H1 (cell line): ENCODE data around the gene PSMB5. TPM values are rescaled to one million over a fixed set of nuclear protein-coding genes. Genes with fewer than 3 reads are reported as not detected.

Experiments
- CTCF ChIA-PET: fragments of 300-600 bp; sonication (Branson Sonifier 250); formaldehyde crosslinking; loops from one replicate; lab custom pipeline; 2021; ENCODE audit not compliant: partially characterized antibody; lab: Charles Lee
- POLR2A ChIA-PET: fragments of 300-600 bp; sonication (Branson Sonifier 250); formaldehyde crosslinking; loops from one replicate; lab custom pipeline; 2021; ENCODE audit warnings: inconsistent platforms; ENCODE audit not compliant: partially characterized antibody; lab: Charles Lee
- DNase-seq, 2 experiments: peaks; one replicate each; pipeline versions ENCODE4 v3.0.0 to v3.0.0-alpha.2; 2010 to 2022; ENCODE audit warnings: low spot score in 2 of 2, low read depth in 1 of 2, mixed read lengths in 1 of 2
- FAIRE-seq: peaks from 2 replicates; lab custom pipeline; 2011; peaks lifted over from hg19 to GRCh38; lab: Jason Lieb, UNC
- H2AFZ ChIP-seq: 2 replicates; pipeline ENCODE4 v1.8.1; 2012; ENCODE audit warnings: low read length, inconsistent platforms
- H2AK5ac ChIP-seq: 2 replicates; pipeline ENCODE4 v1.6.1; 2013; ENCODE audit warnings: low read depth, low read length
- H2BK120ac ChIP-seq: replicated peaks from 2 replicates; pipeline ENCODE3; 2013; ENCODE audit warnings: low read depth, low read length, inconsistent platforms
- H2BK12ac ChIP-seq: 2 replicates; pipeline ENCODE4 v1.6.1; 2013; ENCODE audit warnings: low read depth, low read length
- H2BK15ac ChIP-seq: 2 replicates; pipeline ENCODE4 v1.6.1; 2013; ENCODE audit warnings: low read length
- H2BK20ac ChIP-seq: 2 replicates; pipeline ENCODE4 v1.6.1; 2013; ENCODE audit warnings: low read length
- H2BK5ac ChIP-seq: 2 replicates; pipeline ENCODE4 v1.6.1; 2013; ENCODE audit warnings: low read depth, low read length
- H3K14ac ChIP-seq: 2 replicates; pipeline ENCODE4 v1.6.1; 2013; ENCODE audit warnings: inconsistent platforms; ENCODE audit not compliant: insufficient read length
- H3K18ac ChIP-seq: 2 replicates; pipeline ENCODE4 v1.6.1; 2013; ENCODE audit warnings: low read length; ENCODE audit errors: extremely low read depth
- H3K23ac ChIP-seq: 2 replicates; pipeline ENCODE4 v1.6.1; 2013; ENCODE audit warnings: inconsistent platforms; ENCODE audit not compliant: insufficient read length
- H3K23me2 ChIP-seq: 2 replicates; pipeline ENCODE4 v1.6.1; 2013; ENCODE audit warnings: low read depth, low read length
- H3K27ac ChIP-seq: 2 replicates; pipeline ENCODE4 v1.6.1; 2011; ENCODE audit warnings: low read depth, low read length, inconsistent platforms
- H3K27me3 ChIP-seq, 4 experiments: replicated peaks in 1 of 4; 1 replicate in 1 of 4; 2 replicates in 3 of 4; pipeline versions ENCODE4 v1.6.1 to v1.8.1; 2011 to 2013; ENCODE audit warnings: low read length in 3 of 4, mild to moderate bottlenecking in 3 of 4, inconsistent platforms in 2 of 4, mixed read lengths in 2 of 4, moderate library complexity in 1 of 4; ENCODE audit not compliant: control insufficient read depth in 3 of 4, insufficient read depth in 3 of 4; ENCODE audit errors: extremely low read depth in 1 of 4
- H3K36me3 ChIP-seq, 4 experiments: 2 replicates each; pipeline versions ENCODE4 v1.6.1 to v1.8.1; 2011 to 2013; ENCODE audit warnings: mild to moderate bottlenecking in 4 of 4, low read length in 3 of 4, moderate library complexity in 2 of 4, control low read depth in 1 of 4, inconsistent platforms in 1 of 4; ENCODE audit not compliant: insufficient read depth in 4 of 4, control insufficient read depth in 2 of 4
- H3K4ac ChIP-seq: replicated peaks from 2 replicates; pipeline ENCODE3; 2013; ENCODE audit warnings: low read length, low read depth, mixed read lengths, inconsistent platforms; ENCODE audit not compliant: insufficient read length
- H3K4me1 ChIP-seq, 4 experiments: replicated peaks in 1 of 4; 1 replicate in 1 of 4; 2 replicates in 3 of 4; pipeline versions ENCODE4 v1.6.1 to v1.8.1; 2011 to 2013; ENCODE audit warnings: low read length in 3 of 4, inconsistent platforms in 2 of 4, mixed read lengths in 1 of 4; ENCODE audit not compliant: insufficient read depth in 4 of 4, control insufficient read depth in 3 of 4
- H3K4me2 ChIP-seq, 2 experiments: 2 replicates each; pipeline versions ENCODE4 v1.6.1 to v1.8.1; 2011 to 2013; ENCODE audit warnings: low read depth in 2 of 2, low read length in 2 of 2, control low read depth in 1 of 2, inconsistent platforms in 1 of 2, mild to moderate bottlenecking in 1 of 2; ENCODE audit not compliant: insufficient read depth in 1 of 2
- H3K4me3 ChIP-seq, 4 experiments: fragments of 200-600, 300-600 bp in 1 of 4; sonication (generic), shearing (Covaris generic), sonication (Bioruptor Twin) in 1 of 4; 2 replicates each; pipeline versions ENCODE4 v1.5.1 to v1.8.1; 2011 to 2016; ENCODE audit warnings: low read length in 4 of 4, low read depth in 3 of 4, control low read depth in 2 of 4, inconsistent platforms in 2 of 4, mild to moderate bottlenecking in 2 of 4, mixed read lengths in 1 of 4, moderate library complexity in 1 of 4; ENCODE audit not compliant: insufficient read depth in 2 of 4; ENCODE audit errors: extremely low read depth in 1 of 4
- H3K56ac ChIP-seq: replicated peaks from 2 replicates; pipeline ENCODE3; 2013; ENCODE audit warnings: low read depth, mild to moderate bottlenecking, mixed read lengths, low read length, inconsistent platforms; ENCODE audit not compliant: insufficient read length
- H3K79me1 ChIP-seq: 2 replicates; pipeline ENCODE4 v1.6.1; 2013; ENCODE audit warnings: low read depth, low read length, control low read depth
- H3K79me2 ChIP-seq, 2 experiments: 2 replicates each; pipeline versions ENCODE4 v1.6.1 to v1.8.1; 2012 to 2013; ENCODE audit warnings: low read length in 2 of 2, mild to moderate bottlenecking in 2 of 2, inconsistent platforms in 1 of 2; ENCODE audit not compliant: insufficient read depth in 2 of 2, control insufficient read depth in 1 of 2
- H3K9ac ChIP-seq, 4 experiments: replicated peaks in 1 of 4; 1 replicate in 1 of 4; 2 replicates in 3 of 4; pipeline versions ENCODE4 v1.6.1 to v1.8.1; 2011 to 2013; ENCODE audit warnings: low read depth in 3 of 4, low read length in 3 of 4, control low read depth in 2 of 4, mild to moderate bottlenecking in 2 of 4, moderate library complexity in 2 of 4, inconsistent platforms in 1 of 4; ENCODE audit errors: extremely low read depth in 1 of 4
- H3K9me3 ChIP-seq, 2 experiments: 2 replicates each; pipeline versions ENCODE4 v1.6.1 to v1.8.1; 2012 to 2013; ENCODE audit warnings: mild to moderate bottlenecking in 2 of 2, moderate library complexity in 2 of 2, control low read depth in 1 of 2, inconsistent platforms in 1 of 2, low read depth in 1 of 2, low read length in 1 of 2, mixed read lengths in 1 of 2; ENCODE audit not compliant: insufficient read depth in 2 of 2
- H4K20me1 ChIP-seq, 2 experiments: replicated peaks in 1 of 2; 2 replicates each; pipeline versions ENCODE3 to v1.8.1; 2011 to 2013; ENCODE audit warnings: inconsistent platforms in 2 of 2, low read length in 2 of 2, mild to moderate bottlenecking in 1 of 2; ENCODE audit not compliant: insufficient read depth in 2 of 2, control insufficient read depth in 1 of 2
- H4K5ac ChIP-seq: 2 replicates; pipeline ENCODE4 v1.6.1; 2013; ENCODE audit warnings: low read length, low read depth, mixed read lengths, inconsistent platforms; ENCODE audit not compliant: insufficient read length
- H4K8ac ChIP-seq: 2 replicates; pipeline ENCODE4 v1.8.0; 2013; ENCODE audit warnings: mild to moderate bottlenecking, moderate library complexity, low read length, inconsistent platforms; ENCODE audit not compliant: insufficient read depth; ENCODE audit errors: extremely low read depth
- H4K91ac ChIP-seq: replicated peaks from 2 replicates; pipeline ENCODE3; 2013; ENCODE audit warnings: low read length, mixed read lengths, inconsistent platforms; ENCODE audit not compliant: insufficient read length
- CBX5 ChIP-seq: fragments of 300-800, 300-1000 bp; sonication (generic); IDR thresholded peaks from 2 replicates; pipeline ENCODE4 v1.7.1; 2016; ENCODE audit warnings: antibody characterized with exemption, low read length, low read depth
- JUN ChIP-seq: IDR thresholded peaks from 2 replicates; pipeline ENCODE4 v1.6.1; 2011; ENCODE audit warnings: low read depth, mild to moderate bottlenecking, improper control_type of control experiment, low read length
- MAFK ChIP-seq: IDR thresholded peaks from 2 replicates; pipeline ENCODE4 v1.6.1; 2012; ENCODE audit warnings: low read depth, mild to moderate bottlenecking, improper control_type of control experiment, low read length
- POLR2AphosphoS5 ChIP-seq: IDR thresholded peaks from 2 replicates; pipeline ENCODE4 v1.6.1; 2011; ENCODE audit warnings: low read depth, low read length
- SIN3A ChIP-seq, 2 experiments: IDR thresholded peaks in 1 of 2; conservative IDR thresholded peaks in 1 of 2; 2 replicates each; pipeline ENCODE4 v1.6.1; 2011 to 2012; ENCODE audit warnings: low read length in 2 of 2, improper control_type of control experiment in 1 of 2, low read depth in 1 of 2, mild to moderate bottlenecking in 1 of 2
- SP1 ChIP-seq: IDR thresholded peaks from 2 replicates; pipeline ENCODE4 v1.6.1; 2011; ENCODE audit warnings: low read depth, low read length
- SUZ12 ChIP-seq: fragments of 200-600 bp; sonication (generic); IDR thresholded peaks from 2 replicates; pipeline ENCODE4 v1.6.1; 2012; ENCODE audit warnings: mild to moderate bottlenecking, inconsistent platforms, low read length, moderate library complexity, mixed read lengths
- TAF7 ChIP-seq: optimal IDR thresholded peaks from 2 replicates; pipeline ENCODE3; 2011; ENCODE audit warnings: low read depth, mild to moderate bottlenecking, inconsistent platforms, low read length, moderate library complexity, borderline replicate concordance
- WGBS, 2 experiments: shearing (Covaris generic) in 1 of 2; methylation state at CpG; one replicate each; pipeline versions ENCODE4 v1.1.6 to v1.1.7; 2013 to 2015; ENCODE audit warnings: low lambda C conversion rate in 2 of 2, mixed read lengths in 2 of 2, inconsistent platforms in 1 of 2, low coverage in 1 of 2, missing lambda C conversion rate in 1 of 2; ENCODE audit not compliant: insufficient replicate concordance in 2 of 2, insufficient coverage in 1 of 2, insufficient read length in 1 of 2; ENCODE audit errors: extremely low coverage in 1 of 2, missing lambda C conversion rate in 1 of 2; 5-methylcytosine and 5-hydroxymethylcytosine counted together
- polyA plus RNA-seq, 7 experiments: library from polyadenylated mRNA; depleted of rRNA in 3 of 7; stranded (reverse) in 5 of 7; unstranded in 2 of 7; fragments of >200 nt in 5 of 7; fragments of 200-250 nt in 2 of 7; gene quantifications; 1 replicate in 5 of 7; 2 replicates in 1 of 7; 4 replicates in 1 of 7; pipeline versions ENCODE4 v1.2.1 to v1.2.3, GENCODE V29; 2011 to 2013; ENCODE audit warnings: missing spikeins in 2 of 7, mixed read lengths in 2 of 7
- total RNA-seq: library from RNA; stranded (reverse); fragmentation: NEBNext Ultra II Directional; extraction: Animal tissue kit (Norgen Biotek cat#: 25700); gene quantifications from 2 replicates; pipeline ENCODE4 v1.2.1, GENCODE V29; 2021
- TF ChIP-seq, protein P1 (sequence below): IDR thresholded peaks from 2 replicates; pipeline ENCODE4 v1.6.1; 2012; ENCODE audit warnings: inconsistent platforms

Gene PSMB5
- total and polyA plus RNA-seq, 2 of the 8 experiments (the other 6 are each of a cell fraction or from before 2014, with no cell fraction given), result 254 to 510 TPM

GRCh38 chr14:23057757-23058653, 23.3 kb upstream of the PSMB5 start:
- H2BK5ac ChIP-seq, result no peak overlapping the region; the same call in 1 of the 2 replicates
- H3K79me1 ChIP-seq, result no peaks in the 10 kb centered on the region; the same call in 1 of the 2 replicates
- no peak for FAIRE-seq
- H3K23me2 ChIP-seq, result peaks cover 12% of the 10 kb centered on the region
- peak overlapping the region; percentile 34 to 82 (median 65) for H3K4me3 ChIP-seq
- H2AFZ ChIP-seq, result no peak overlapping the region
- H3K23ac ChIP-seq, result no peak overlapping the region
- CTCF ChIA-PET, result interaction anchor here (0.6 to 29.2 kb wide), 40 partner anchors 9 to 295 kb away, joined by 3 to 785 read pairs (median 4); partner anchors contain the start of genes ACIN1, AJUBA, CEBPE and HAUS4
- DNase-seq, result peak; percentile 86 to 98
- H3K4me2 ChIP-seq, result peak overlapping the region; percentile 89 to 91
- no peak overlapping the region for H3K14ac ChIP-seq
- POLR2A ChIA-PET, result interaction anchor here (0.6 to 6.2 kb wide), 35 partner anchors 9 to 368 kb away, joined by 3 to 65 read pairs (median 5); partner anchors contain the start of genes ACIN1, AJUBA, C14orf119 and HAUS4
- H4K20me1 ChIP-seq, result peaks cover 4 to 8% of the 10 kb centered on the region in 2 experiments
- no peak overlapping the region for H2AK5ac ChIP-seq
- H3K36me3 ChIP-seq, result peaks cover 20 to 40% (median 32%) of the 10 kb centered on the region in 4 experiments
- peak overlapping the region; percentile 47 for H4K5ac ChIP-seq
- peak overlapping the region; percentile 72 for H4K8ac ChIP-seq
- H3K9me3 ChIP-seq, result no peaks in the 10 kb centered on the region
- H3K4ac ChIP-seq, result no peak overlapping the region
- no peak overlapping the region for H2BK12ac ChIP-seq
- 4% methylated on average over 45 of the region's 51 CpGs; no CpG with 5 or more reads in 1 of the 2 experiments for WGBS, 2 experiments
- H2BK20ac ChIP-seq, result 0 out of 2 replicates have a peak overlapping the region, but pooled peaks have one; percentile 13
- H3K4me1 ChIP-seq, result peaks cover 0 to 15% (median 4%) of the 10 kb centered on the region in 4 experiments; a peak in 4 of 7 replicates
- peak overlapping the region in 3 of 4 experiments; percentile 52 to 62 (median 58); a peak in 5 of 7 replicates for H3K9ac ChIP-seq
- peak overlapping the region; percentile 60 for H3K56ac ChIP-seq
- H3K79me2 ChIP-seq, result no peaks in the 10 kb centered on the region
- H3K18ac ChIP-seq, result peak overlapping the region; percentile 90
- H3K27ac ChIP-seq, result peak overlapping the region; percentile 64; the same call in 1 of the 2 replicates
- no peak overlapping the region for H2BK15ac ChIP-seq
- H3K27me3 ChIP-seq, result no peaks in the 10 kb centered on the region; a peak in 1 of 7 replicates
- H2BK120ac ChIP-seq, result no peak overlapping the region
- peak overlapping the region; percentile 51 for H4K91ac ChIP-seq
- TF ChIP-seq SUZ12 (no peak), POLR2AphosphoS5 (peak; percentile 84), JUN (no peak), MAFK (0 out of 2 replicates have a peak, but pooled peaks have one; percentile 17), CBX5 (no peak), SP1 (no peak), SIN3A (conservative IDR thresholded peaks at IDR 0.05 in 1 of 2, IDR thresholded peaks at IDR 0.05 in 1 of 2; ENCODE audit: low read depth in 1 of 2, low read length in 2 of 2) (peak in 1 of 2 experiments; percentile 70; a peak in 2 of 4 replicates), TAF7 (no peak)
- TF ChIP-seq, protein P1, sequence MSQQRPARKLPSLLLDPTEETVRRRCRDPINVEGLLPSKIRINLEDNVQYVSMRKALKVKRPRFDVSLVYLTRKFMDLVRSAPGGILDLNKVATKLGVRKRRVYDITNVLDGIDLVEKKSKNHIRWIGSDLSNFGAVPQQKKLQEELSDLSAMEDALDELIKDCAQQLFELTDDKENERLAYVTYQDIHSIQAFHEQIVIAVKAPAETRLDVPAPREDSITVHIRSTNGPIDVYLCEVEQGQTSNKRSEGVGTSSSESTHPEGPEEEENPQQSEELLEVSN, result no peak
